ENCODE data around the gene MCEE. TPM values are rescaled to one million over a fixed set of nuclear protein-coding genes. Genes with fewer than 3 reads are reported as not detected.

The MCEE gene
- total RNA-seq, 1 donor from 2014 or later: 25.1 TPM

DNA sequence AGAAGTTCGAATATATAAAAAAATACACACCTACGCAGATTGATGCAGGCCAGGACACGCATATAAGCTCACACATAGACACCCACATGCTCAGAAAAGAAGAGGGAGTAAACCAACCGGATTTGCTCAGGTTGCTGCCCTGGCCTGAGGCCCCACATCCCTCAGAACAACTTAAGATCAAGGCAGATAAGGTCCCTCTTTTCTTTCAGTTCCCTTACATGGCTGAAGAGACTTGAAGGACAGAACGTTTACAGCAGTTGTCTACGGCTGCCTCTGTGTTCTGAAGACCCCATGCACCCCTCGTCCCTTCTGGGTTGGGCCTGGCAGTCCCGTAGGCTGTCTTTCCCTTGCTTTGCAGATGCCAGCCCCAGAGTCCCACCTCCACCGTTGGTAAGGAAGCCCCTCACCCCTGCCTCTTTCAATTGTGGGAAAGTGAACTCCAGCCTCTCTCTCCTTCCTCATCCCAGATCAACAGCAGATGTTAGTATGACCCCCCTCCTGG, 65.9 kb downstream of the MCEE start:
- intact Hi-C loops (cut with DNase I): no loop called here

DNA sequence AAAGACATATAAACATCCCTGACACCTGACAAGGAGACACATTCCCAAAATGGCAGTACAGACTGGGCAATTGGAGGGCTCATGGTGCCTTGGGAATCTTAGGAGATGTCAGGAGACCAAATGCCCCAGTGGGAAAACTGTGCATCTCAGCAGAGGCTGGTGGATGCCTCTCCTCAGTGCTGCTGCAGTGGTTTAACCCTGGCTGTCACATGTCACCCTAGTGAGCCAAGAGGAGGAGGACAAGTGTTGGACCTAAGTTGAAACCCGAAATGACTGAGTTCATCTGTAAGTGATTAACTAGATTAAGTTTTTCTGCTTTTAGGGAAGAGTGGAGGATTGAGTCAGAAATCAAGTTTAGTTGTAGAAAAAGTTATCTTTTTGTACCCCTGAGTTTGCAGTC, 66.8 kb downstream of the MCEE start:
- no peak for DNase-seq (ENCODE audit: low spot score)
- intact Hi-C loops (cut with DNase I): no loop called here
- ATAC-seq: no peak

More for the DNA sequence above, 65.9 kb downstream of the MCEE start:
- no peak for DNase-seq (ENCODE audit: low spot score)
- ATAC-seq: no peak

DNA sequence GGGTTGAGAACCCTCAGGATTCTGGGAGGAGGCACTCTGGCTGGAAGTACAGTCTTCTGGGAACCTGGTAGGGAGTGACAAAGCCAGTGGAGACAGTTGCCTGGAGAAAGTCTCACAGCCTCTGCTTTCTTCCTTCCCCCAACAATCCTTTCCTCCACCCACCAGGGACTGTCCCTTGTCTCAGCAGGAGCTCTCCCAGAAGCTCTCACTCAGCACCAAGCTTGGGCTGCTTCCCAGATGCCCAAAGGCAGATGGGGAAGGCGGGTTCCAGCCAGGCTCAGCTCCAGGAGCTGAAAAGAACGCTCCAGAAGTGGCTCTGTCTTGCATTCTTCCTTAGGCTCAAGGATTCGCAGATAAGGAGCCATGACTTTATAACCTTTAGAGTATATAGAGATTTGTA, 69.2 kb downstream of the MCEE start:
- ATAC-seq: no peak
- intact Hi-C loops (cut with DNase I): no loop called here

DNA sequence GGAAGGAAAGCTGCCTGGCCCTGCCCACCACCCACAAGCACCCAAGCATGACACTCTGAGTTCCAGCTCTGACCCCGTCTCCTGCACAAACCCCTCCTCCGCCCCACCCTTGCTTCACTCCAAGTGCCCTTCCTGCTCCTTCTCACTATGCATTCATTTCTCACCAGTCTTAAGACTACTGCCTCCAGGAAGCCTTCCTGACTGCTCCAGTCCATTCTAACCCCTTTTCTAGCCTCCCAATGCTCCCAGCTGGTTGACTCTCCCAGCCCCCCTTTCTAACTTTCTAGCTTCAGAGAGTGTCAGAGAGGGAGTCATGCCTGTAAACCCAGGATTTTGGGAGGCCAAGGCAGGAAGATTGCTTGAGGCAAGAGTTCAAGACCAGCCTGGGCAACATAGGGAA, 69.8 kb downstream of the MCEE start:
- intact Hi-C loops (cut with DNase I): no loop called here
- ATAC-seq (no peak), DNase-seq (ENCODE audit: low spot score) (no peak)

More for the DNA sequence above, 69.2 kb downstream of the MCEE start:
- no peak for DNase-seq (ENCODE audit: low spot score)

Other genes with a start within 250 kb of the MCEE start
- 1.9 TPM for gene VAX2, start 229.7 kb downstream of the MCEE start, total RNA-seq
- gene ATP6V1B1, start 194.3 kb downstream of the MCEE start, total RNA-seq: 1.3 TPM
- gene ANKRD53, start 151.6 kb downstream of the MCEE start, total RNA-seq: 2.2 TPM
- gene TEX261, start 135.4 kb downstream of the MCEE start, total RNA-seq: 52.7 TPM
- gene NAGK, start 61.6 kb downstream of the MCEE start, total RNA-seq: 125 TPM
- 36.5 TPM for gene MPHOSPH10, start 405 bp upstream of the MCEE start, total RNA-seq
- 25.6 TPM for gene PAIP2B, start 96.9 kb upstream of the MCEE start, total RNA-seq
- 211 TPM for gene ZNF638, start 201.6 kb upstream of the MCEE start, total RNA-seq

All from sciatic nerve (tissue), 2 donors.